ENCODE data around the gene SECISBP2.

DNA sequence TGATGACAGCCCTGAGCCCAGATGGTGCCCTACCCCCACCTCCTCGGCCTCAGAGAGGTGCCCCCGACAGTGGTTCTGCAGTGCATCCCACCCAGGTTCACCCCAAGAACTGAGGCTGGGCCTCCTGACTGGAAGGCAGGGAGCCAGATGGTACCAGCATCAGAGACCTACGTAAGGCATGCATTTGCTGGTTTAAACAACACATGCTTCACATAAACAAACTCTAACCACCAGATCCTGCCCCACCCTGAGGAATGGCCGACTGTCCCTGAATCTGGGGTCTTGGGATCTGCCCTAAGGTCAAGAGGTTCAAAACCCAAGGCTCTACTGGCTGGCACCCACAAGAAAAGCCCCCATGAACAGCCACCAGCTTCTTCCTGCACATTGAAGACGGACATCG, 73.3 kb downstream of the SECISBP2 start:
- TF ChIP-seq, protein P1, sequence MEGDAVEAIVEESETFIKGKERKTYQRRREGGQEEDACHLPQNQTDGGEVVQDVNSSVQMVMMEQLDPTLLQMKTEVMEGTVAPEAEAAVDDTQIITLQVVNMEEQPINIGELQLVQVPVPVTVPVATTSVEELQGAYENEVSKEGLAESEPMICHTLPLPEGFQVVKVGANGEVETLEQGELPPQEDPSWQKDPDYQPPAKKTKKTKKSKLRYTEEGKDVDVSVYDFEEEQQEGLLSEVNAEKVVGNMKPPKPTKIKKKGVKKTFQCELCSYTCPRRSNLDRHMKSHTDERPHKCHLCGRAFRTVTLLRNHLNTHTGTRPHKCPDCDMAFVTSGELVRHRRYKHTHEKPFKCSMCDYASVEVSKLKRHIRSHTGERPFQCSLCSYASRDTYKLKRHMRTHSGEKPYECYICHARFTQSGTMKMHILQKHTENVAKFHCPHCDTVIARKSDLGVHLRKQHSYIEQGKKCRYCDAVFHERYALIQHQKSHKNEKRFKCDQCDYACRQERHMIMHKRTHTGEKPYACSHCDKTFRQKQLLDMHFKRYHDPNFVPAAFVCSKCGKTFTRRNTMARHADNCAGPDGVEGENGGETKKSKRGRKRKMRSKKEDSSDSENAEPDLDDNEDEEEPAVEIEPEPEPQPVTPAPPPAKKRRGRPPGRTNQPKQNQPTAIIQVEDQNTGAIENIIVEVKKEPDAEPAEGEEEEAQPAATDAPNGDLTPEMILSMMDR (IDR thresholded peaks at IDR 0.05): no peak
- no peak for TF ChIP-seq POLR2A (IDR thresholded peaks at IDR 0.05)

Measured in body of pancreas (tissue), 4 donors.